HCT116 (cell line): ENCODE measurements around the gene AEBP1.

ENCODE experiments used
- POLR2A ChIP-seq: IDR thresholded peaks from 2 replicates; pipeline ENCODE4 v1.7.0; 2011; ENCODE audit warnings: borderline replicate concordance; ENCODE audit not compliant: insufficient read depth, insufficient read length; ENCODE audit errors: extremely low read depth
- YY1 ChIP-seq: IDR thresholded peaks from 2 replicates; pipeline ENCODE4 v1.6.1; 2011; ENCODE audit warnings: low read length, low read depth, moderate library complexity, mild to moderate bottlenecking; ENCODE audit not compliant: insufficient replicate concordance; ENCODE audit errors: extremely low read depth
- TF ChIP-seq, protein P1 (sequence below), 3 experiments: fragments of 200-600 bp in 1 of 3; sonication (generic) in 1 of 3; IDR thresholded peaks in 2 of 3; conservative IDR thresholded peaks in 1 of 3; 2 replicates each; pipeline ENCODE4 v1.5.1; 2012 to 2017; ENCODE audit warnings: low read depth in 2 of 3, low read length in 2 of 3, antibody characterized with exemption in 1 of 3, borderline replicate concordance in 1 of 3, control low read depth in 1 of 3, mild to moderate bottlenecking in 1 of 3, mixed read lengths in 1 of 3, mixed run types in 1 of 3, moderate library complexity in 1 of 3; ENCODE audit not compliant: insufficient read depth in 1 of 3
- TF ChIP-seq, protein P2 (sequence below): IDR thresholded peaks from 2 replicates; pipeline ENCODE4 v1.6.1; 2012; ENCODE audit warnings: low read depth

DNA sequence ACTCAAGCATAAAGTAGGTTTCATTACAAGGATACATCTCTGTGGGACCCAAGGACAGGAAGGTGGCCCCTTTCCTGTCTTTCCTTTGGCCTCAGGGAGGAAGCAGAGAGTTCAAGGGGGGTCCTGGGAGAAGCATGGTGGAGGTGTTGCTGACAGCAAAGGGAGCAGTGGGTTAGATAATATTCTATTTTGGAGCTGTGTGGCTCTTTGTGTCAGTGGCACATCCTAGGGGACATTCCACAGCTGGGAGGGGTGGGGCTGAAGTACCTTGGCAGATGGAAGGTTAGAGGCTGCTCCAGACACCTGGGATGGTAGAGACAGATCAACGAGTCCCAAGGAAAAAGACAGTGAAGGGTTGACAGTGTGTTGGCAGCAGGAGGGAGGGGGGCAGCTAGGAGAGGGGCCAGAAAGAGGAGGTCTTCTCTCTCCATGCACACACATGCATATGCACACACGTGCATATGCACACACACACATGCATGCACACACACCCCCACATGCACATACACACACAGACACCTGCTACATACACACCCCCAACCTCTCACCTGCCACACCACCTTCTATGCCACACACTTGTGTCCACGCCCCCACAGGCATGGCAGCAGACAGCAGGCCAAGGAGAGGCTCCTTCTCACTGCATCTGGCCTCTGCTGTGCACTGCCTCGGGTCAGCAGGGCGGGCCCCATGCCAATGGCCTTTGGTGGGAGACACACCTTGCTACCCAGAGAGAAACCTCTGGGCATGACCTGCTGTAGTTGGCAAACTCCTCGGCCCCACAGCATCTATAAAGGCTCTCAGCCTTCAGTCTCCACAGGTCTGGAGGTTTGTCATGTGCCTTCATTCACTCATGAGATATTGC is 24.8 kb downstream of the AEBP1 start:
- TF ChIP-seq, protein P1, sequence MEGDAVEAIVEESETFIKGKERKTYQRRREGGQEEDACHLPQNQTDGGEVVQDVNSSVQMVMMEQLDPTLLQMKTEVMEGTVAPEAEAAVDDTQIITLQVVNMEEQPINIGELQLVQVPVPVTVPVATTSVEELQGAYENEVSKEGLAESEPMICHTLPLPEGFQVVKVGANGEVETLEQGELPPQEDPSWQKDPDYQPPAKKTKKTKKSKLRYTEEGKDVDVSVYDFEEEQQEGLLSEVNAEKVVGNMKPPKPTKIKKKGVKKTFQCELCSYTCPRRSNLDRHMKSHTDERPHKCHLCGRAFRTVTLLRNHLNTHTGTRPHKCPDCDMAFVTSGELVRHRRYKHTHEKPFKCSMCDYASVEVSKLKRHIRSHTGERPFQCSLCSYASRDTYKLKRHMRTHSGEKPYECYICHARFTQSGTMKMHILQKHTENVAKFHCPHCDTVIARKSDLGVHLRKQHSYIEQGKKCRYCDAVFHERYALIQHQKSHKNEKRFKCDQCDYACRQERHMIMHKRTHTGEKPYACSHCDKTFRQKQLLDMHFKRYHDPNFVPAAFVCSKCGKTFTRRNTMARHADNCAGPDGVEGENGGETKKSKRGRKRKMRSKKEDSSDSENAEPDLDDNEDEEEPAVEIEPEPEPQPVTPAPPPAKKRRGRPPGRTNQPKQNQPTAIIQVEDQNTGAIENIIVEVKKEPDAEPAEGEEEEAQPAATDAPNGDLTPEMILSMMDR (IDR thresholded peaks at IDR 0.05 in 2 of 3, conservative IDR thresholded peaks at IDR 0.05 in 1 of 3; ENCODE audit: borderline replicate concordance in 1 of 3, insufficient read depth in 1 of 3, low read depth in 2 of 3, low read length in 2 of 3): no peak
- no peak for TF ChIP-seq YY1
- TF ChIP-seq, protein P2, sequence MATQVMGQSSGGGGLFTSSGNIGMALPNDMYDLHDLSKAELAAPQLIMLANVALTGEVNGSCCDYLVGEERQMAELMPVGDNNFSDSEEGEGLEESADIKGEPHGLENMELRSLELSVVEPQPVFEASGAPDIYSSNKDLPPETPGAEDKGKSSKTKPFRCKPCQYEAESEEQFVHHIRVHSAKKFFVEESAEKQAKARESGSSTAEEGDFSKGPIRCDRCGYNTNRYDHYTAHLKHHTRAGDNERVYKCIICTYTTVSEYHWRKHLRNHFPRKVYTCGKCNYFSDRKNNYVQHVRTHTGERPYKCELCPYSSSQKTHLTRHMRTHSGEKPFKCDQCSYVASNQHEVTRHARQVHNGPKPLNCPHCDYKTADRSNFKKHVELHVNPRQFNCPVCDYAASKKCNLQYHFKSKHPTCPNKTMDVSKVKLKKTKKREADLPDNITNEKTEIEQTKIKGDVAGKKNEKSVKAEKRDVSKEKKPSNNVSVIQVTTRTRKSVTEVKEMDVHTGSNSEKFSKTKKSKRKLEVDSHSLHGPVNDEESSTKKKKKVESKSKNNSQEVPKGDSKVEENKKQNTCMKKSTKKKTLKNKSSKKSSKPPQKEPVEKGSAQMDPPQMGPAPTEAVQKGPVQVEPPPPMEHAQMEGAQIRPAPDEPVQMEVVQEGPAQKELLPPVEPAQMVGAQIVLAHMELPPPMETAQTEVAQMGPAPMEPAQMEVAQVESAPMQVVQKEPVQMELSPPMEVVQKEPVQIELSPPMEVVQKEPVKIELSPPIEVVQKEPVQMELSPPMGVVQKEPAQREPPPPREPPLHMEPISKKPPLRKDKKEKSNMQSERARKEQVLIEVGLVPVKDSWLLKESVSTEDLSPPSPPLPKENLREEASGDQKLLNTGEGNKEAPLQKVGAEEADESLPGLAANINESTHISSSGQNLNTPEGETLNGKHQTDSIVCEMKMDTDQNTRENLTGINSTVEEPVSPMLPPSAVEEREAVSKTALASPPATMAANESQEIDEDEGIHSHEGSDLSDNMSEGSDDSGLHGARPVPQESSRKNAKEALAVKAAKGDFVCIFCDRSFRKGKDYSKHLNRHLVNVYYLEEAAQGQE: no peak
- TF ChIP-seq POLR2A: no peak
